ENCODE results near the gene AK6. TPM values are rescaled to one million over a fixed set of nuclear protein-coding genes. Genes with fewer than 3 reads are reported as not detected.

Gene AK6
- total RNA-seq, 2 experiments from 2014 or later, result 54.9 to 85.7 TPM

DNA sequence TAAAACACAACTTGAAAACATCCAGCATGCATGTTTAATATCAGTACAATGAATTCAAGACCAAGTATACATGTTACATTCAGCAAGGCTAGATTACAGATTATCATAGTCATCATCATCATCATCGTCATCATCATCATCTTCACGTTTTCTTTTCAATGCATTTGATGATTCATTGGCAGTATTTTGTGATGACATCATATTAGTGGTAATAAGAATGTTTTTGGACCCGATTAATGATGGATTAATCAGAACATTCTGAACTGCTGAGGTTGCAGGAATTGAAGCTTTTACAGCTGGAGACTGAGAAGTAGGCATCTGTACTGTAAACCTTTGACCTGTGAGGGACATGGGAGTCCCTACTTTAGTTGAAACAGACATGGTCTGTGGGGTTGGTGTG lies 4.5 kb downstream of the AK6 start:
- Histone ChIP-seq H3K4me3 (ENCODE audit: low read depth, low read length, poor library complexity, severe bottlenecking) (no peak overlapping the region), H3K9me2 (ENCODE audit: insufficient read depth, low read length) (no peaks in the 10 kb centered on the region), H2AFZ (ENCODE audit: low read length) (no peak overlapping the region), H3K79me2 (ENCODE audit: insufficient read depth, low read depth, low read length) (peaks cover 78% of the 10 kb centered on the region), H4K20me1 (ENCODE audit: insufficient read depth, low read length) (peaks cover 12% of the 10 kb centered on the region), H3K36me3 (ENCODE audit: insufficient read depth, low read length) (peaks cover 87% of the 10 kb centered on the region), H3K9me3 (ENCODE audit: low read length) (no peaks in the 10 kb centered on the region), H3K27ac (ENCODE audit: low read depth, low read length, poor library complexity, severe bottlenecking) (peak overlapping the region; percentile 2), H3K4me1 (ENCODE audit: insufficient read depth, low read length, poor library complexity, severe bottlenecking) (peaks cover 35% of the 10 kb centered on the region), H3K4me2 (ENCODE audit: low read length) (peak overlapping the region; percentile 8; the same call in 1 of the 2 replicates)
- TF ChIP-seq, protein P1, sequence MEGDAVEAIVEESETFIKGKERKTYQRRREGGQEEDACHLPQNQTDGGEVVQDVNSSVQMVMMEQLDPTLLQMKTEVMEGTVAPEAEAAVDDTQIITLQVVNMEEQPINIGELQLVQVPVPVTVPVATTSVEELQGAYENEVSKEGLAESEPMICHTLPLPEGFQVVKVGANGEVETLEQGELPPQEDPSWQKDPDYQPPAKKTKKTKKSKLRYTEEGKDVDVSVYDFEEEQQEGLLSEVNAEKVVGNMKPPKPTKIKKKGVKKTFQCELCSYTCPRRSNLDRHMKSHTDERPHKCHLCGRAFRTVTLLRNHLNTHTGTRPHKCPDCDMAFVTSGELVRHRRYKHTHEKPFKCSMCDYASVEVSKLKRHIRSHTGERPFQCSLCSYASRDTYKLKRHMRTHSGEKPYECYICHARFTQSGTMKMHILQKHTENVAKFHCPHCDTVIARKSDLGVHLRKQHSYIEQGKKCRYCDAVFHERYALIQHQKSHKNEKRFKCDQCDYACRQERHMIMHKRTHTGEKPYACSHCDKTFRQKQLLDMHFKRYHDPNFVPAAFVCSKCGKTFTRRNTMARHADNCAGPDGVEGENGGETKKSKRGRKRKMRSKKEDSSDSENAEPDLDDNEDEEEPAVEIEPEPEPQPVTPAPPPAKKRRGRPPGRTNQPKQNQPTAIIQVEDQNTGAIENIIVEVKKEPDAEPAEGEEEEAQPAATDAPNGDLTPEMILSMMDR (conservative IDR thresholded peaks at IDR 0.05; ENCODE audit: low read length), result no peak
- TF ChIP-seq EZH2phosphoT487 (IDR thresholded peaks at IDR 0.05; ENCODE audit: borderline replicate concordance, low read depth, low read length), result no peak
- ChIA-PET CTCF (ENCODE audit: unreplicated experiment) (interaction anchor here (0.6 kb wide), 1 partner anchor 18 kb away, joined by 3 read pairs; no protein-coding TSS in a partner anchor), POLR2A (no interaction called here)
- intact Hi-C loops (cut with micrococcal nuclease; ENCODE audit: unreplicated experiment), result no loop called here
- DNase-seq (ENCODE audit: low spot score), result no peak
- BruUV-seq (replicated peaks), result TSS peak; percentile 35

DNA sequence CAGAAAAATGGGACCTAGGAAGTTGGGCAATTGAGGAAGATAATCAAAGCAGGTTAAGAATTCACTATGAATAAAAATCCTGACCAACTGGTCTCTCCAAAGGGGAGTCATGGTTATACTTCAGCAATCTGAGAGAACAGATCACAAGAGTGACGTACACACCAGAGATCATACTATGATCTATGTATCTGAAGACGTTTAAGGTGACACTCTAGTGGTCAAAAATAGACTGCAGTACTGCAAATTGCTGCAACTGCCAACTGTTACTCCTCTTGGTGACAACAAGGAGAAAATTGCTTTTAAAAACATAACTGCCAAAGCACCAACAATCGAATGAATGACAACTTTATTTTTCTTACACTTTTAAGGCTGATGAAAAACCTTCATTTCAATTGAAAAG lies 4.9 kb downstream of the AK6 start:
- H3K27ac ChIP-seq (ENCODE audit: low read depth, low read length, poor library complexity, severe bottlenecking), result peak overlapping the region; percentile 2
- peak; percentile 51 for DNase-seq (ENCODE audit: low spot score)
- H3K9me2 ChIP-seq (ENCODE audit: insufficient read depth, low read length), result no peaks in the 10 kb centered on the region
- H3K4me3 ChIP-seq (ENCODE audit: low read depth, low read length, poor library complexity, severe bottlenecking), result no peak overlapping the region
- peaks cover 82% of the 10 kb centered on the region for H3K79me2 ChIP-seq (ENCODE audit: insufficient read depth, low read depth, low read length)
- peaks cover 12% of the 10 kb centered on the region for H4K20me1 ChIP-seq (ENCODE audit: insufficient read depth, low read length)
- H3K4me2 ChIP-seq (ENCODE audit: low read length), result peak overlapping the region; percentile 8; the same call in 1 of the 2 replicates
- H2AFZ ChIP-seq (ENCODE audit: low read length), result no peak overlapping the region
- H3K36me3 ChIP-seq (ENCODE audit: insufficient read depth, low read length), result peaks cover 91% of the 10 kb centered on the region
- H3K9me3 ChIP-seq (ENCODE audit: low read length), result no peaks in the 10 kb centered on the region
- no TSS peak for BruUV-seq (replicated peaks)
- peaks cover 35% of the 10 kb centered on the region for H3K4me1 ChIP-seq (ENCODE audit: insufficient read depth, low read length, poor library complexity, severe bottlenecking)
- CTCF ChIA-PET (ENCODE audit: unreplicated experiment), result no interaction called here
- TF ChIP-seq EZH2phosphoT487 (IDR thresholded peaks at IDR 0.05; ENCODE audit: borderline replicate concordance, low read depth, low read length), result no peak
- TF ChIP-seq, protein P1 (conservative IDR thresholded peaks at IDR 0.05; ENCODE audit: low read length), result peak; percentile 72
- POLR2A ChIA-PET, result no interaction called here
- intact Hi-C loops (cut with micrococcal nuclease; ENCODE audit: unreplicated experiment), result no loop called here

DNA sequence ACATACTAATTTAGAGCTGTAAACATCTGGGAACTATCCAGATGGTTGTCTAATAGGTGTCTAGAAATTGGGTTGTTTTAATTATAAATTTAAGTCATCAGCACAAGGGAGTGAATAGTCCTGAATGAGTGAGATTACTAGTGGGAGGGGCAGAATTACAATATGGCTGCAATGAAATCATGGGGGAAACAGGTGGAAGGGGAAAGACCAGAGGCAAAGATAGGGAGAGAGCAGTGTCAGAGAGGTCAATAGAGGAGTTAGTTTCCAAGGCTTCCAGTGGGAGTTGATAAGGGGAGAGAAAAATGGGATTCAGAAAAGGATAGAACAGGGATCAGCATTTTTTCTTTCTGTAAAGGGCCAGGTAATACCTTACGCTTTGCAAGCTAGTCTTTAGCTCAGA lies 8.9 kb downstream of the AK6 start:
- no peak for DNase-seq (ENCODE audit: low spot score)
- no peaks in the 10 kb centered on the region for H3K9me2 ChIP-seq (ENCODE audit: insufficient read depth, low read length)
- CTCF ChIA-PET (ENCODE audit: unreplicated experiment), result no interaction called here

More for the DNA sequence above, 8.9 kb downstream of the AK6 start:
- Histone ChIP-seq H3K4me1 (ENCODE audit: insufficient read depth, low read length, poor library complexity, severe bottlenecking) (peaks cover 13% of the 10 kb centered on the region), H3K4me3 (ENCODE audit: low read depth, low read length, poor library complexity, severe bottlenecking) (no peak overlapping the region), H2AFZ (ENCODE audit: low read length) (no peak overlapping the region), H4K20me1 (ENCODE audit: insufficient read depth, low read length) (no peaks in the 10 kb centered on the region), H3K36me3 (ENCODE audit: insufficient read depth, low read length) (peaks cover 95% of the 10 kb centered on the region), H3K4me2 (ENCODE audit: low read length) (no peak overlapping the region), H3K79me2 (ENCODE audit: insufficient read depth, low read depth, low read length) (peaks cover 67% of the 10 kb centered on the region), H3K9me3 (ENCODE audit: low read length) (no peaks in the 10 kb centered on the region), H3K27ac (ENCODE audit: low read depth, low read length, poor library complexity, severe bottlenecking) (no peak overlapping the region)
- BruUV-seq (replicated peaks), result no TSS peak
- POLR2A ChIA-PET, result no interaction called here
- TF ChIP-seq, protein P1 (conservative IDR thresholded peaks at IDR 0.05; ENCODE audit: low read length), result no peak
- no peak for TF ChIP-seq EZH2phosphoT487 (IDR thresholded peaks at IDR 0.05; ENCODE audit: borderline replicate concordance, low read depth, low read length)
- intact Hi-C loops (cut with micrococcal nuclease; ENCODE audit: unreplicated experiment), result no loop called here
